NOMO-1 treated with DMSO at 0.1 percent for 48 hours (cell line): ENCODE data around the gene CCND3.
A peak's percentile ranks its signal among the peaks of the same experiment; 100 is the strongest.

ENCODE experiments used
- DNase-seq: peaks from one replicate; lab custom pipeline; 2025; ENCODE audit not compliant: unreplicated experiment; lab: John Stamatoyannopoulos, UW

Gene CCND3

DNA sequence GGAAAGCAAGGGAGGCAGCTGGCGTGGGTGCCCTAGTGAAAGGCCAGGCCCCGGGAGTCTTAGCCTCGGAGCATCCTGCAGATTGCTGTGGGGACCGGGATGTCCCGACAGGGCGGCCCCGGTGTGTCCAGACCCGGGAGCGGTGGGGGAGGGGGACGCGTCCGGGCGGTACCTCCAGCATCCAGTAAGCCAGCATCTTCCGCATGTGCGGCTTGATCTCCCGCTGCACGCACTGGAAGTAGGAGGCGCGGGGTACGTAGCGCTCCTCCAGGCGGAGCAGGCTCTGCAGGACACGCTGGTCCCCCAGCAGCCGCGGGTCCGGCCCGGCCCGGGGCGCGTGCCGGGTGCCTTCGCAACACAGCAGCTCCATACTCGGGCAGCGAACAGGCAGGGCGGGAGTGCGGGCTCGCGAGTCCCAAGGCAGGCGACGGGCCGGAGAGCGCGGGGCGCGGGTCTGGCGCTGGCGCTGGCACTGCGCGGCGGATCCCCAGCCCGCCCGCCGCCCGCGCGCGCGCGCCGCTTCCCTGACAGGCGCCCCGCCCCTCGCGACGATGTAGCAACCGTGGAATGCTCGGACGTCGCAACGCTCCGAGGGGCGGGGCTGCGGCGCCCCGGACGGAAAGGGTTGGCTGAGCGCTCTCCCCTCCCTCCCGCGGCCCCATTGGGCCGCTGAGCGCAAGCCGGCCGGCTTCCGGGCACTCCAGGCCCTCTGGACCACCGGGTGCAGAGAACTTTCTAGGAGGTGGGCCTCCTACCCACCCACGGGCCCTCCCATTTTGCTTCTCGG, at the start of gene CCND3:
TSS of gene CCND3 (minus strand) at position 529 of the 787 bp plus-strand sequence. CDS start at position 370, 159 bp downstream.
- DNase-seq, result peak; percentile 93

DNA sequence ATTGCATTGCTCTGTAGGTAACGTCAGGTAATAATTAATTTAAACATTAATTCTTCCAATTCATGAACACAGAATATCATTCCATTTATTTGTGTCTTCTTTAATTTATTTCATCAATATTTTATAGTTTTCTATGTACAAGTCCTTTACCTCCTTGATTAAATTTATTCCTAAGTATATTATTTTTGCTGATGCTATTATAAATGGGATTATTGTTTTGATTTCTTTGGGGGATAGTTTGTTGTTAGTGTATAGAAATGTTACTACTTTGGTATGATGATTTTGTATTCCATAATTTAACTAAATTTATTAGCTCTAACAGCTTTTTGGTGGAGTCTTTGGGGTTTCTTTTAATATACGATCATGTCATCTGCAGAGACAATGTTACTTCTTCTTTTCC, 44.7 kb upstream of the CCND3 start:
- no peak for DNase-seq

DNA sequence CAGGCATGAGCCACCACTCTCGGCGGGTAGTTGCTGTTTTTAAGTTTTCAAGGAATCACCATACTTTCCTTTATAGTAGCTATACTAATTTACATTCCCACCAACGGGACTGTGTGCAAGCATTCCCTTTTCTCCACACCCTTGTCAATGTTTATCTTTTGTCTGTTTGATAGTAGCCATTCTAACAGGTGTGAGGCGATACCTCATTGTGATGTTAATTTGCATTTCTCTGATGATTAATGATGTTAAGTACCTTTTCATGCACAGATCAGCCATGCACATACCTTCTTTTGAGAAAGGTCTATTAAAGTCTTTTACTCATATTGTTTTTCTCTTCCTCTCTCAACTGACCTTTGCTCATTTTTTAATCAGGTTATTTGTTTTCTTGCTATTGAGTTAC, 43.0 kb upstream of the CCND3 start:
- DNase-seq, result no peak

DNA sequence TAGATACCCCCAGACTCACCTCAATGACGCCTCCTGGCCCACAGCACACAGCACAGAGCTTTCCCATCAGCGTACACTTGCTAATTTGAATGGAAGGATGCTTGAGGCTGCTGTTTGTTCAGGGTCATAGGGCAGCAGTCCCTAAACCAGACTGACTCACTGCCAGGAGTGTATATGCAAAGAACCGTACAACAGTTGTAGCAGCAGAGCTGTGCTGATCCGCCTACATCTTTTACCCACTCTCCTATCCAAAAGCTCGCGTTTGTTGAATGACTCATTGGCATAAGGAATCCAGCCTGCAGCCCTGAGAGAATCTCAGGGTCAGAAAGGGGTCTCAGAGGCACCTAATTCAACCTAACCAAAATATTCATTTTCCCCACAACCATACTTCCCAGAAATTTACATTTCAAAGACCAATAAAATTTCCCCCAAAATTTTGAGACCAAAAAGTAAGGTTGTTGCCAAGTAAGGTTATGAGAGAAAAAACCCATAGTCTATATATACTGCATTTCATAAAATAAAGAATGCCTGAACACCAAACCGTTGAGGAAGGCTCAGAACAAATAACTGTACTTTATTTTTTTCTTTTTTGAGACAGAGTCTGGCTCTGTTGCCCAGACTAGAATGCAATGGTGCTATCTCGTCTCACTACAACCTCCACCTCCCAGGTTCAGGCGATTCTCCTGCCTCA, 35.3 kb upstream of the CCND3 start:
- DNase-seq, result no peak

DNA sequence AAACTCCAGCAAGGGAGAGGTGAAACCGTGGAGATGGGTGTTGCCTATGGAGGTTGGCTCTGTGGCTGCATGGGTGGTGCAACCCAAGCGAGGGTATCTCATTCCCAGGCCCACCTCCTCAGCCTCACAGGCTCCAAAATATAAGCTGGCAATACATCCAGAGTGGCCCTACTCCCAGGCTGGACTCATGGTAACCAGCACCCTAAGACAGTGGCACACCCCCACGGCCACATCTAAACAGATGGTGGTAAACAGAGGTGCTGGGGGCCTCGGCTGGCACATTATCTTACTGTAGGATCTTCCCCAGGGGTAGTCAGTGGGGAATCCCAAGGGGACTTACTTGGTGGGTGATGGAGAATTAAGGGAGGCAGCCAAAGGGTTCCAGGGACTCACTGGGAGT, 33.7 kb upstream of the CCND3 start:
- no peak for DNase-seq

DNA sequence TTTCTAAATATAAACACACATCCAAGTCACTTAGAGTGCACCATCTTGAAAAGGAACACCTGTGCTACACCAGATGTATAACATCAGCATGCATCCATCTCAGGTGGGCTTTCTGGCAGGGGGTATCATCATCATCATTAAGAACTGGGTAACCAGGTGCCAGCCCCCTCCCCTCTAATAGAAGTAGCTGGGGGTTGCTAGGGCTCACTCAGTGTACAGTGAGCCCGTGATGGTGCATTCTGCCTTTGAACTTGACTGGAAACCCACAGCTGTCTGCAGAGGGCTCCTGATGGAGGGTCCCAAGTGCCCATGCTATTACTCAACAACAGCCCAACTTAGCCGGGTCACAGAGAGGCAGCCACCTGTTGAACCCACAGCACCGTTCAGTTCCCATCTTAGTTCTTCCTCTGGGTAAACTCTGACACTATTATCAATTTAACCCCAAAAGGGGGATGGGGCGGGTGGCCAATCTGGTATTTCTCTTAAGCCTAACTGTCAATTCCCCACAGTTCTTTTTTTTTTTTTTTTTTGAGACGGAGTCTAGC, 32.7 kb upstream of the CCND3 start:
- no peak for DNase-seq

DNA sequence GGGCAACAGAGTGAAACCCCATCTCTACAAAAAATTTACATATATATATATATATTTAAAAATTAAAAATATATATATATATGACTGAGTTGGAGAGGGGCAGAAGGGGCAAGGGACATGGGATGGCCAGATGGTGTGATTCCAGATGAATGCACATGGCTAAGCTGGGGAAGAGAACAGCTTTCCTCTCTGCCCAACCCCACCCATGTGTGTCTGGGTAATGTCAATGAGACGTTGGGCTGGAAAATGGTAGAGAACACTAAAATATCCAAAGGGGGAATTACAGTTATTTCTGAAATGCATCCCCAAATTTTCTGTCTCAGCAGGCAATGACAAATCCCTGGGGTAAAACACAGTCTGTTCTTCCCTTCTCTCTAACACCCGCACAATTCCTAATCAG, 31.2 kb upstream of the CCND3 start:
- no peak for DNase-seq

DNA sequence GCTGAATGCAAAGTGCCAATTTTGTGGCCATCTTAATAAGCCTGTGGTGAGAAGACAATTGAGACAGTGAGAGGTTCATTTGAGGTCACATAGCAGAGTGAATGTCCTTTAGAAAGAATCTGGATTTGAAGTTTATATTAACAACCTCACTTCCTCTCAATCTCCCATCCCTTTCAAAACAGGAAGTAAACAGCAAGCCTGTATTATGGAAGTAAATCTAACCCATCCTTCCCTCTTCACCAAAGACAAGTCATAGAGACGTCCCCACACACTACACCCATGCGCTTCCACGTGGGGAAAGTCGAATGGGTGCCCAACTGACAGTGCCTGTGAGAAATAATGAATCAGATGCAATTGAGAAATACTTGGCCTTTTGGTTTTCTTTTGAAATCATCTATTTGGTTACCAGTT, 28.8 kb upstream of the CCND3 start:
- DNase-seq, result peak; percentile 76

DNA sequence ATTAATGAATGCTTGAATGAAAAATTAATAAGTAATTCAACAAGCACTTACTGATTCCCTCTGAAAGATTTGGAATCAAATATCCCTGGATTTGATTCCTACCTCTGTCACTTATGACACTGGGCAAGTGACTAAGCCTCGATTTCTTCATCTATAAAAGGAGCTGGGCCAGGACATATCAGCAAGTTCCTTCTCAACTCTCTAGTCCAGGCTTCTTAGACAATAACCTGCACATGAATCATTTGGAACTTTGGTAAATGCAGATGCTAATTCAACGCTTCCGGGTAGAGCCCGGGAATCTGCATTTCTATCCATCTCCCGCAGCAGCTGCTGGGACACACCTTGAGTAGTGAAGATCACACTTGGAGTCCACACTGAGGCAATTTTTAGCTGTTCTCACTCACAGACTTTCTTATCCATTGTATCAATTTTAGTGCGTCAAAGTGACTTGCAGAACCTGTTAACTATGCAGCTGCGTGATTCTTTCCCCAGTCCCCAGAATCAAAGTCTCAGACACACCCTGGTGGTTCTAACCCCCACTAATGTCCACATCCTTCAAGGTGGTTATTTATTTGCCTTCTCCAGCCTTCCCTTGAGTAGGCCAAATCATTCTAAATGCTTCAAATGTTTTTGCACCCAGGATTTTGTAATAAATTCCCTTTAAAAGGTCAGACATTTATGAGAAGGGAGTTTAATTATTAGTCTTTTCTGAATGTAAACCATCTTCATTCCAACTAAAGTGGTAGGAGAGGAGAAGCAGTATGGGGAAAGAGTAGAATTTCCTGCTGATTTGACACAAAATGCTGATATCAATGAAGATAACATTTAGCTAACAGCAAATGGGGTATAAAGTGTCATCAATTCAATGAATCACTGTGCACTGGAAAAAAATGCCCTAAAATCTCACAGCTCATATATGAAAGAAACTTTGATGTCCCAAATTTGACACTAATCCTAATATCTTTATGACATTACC, 26.0 kb upstream of the CCND3 start:
- DNase-seq, result no peak

DNA sequence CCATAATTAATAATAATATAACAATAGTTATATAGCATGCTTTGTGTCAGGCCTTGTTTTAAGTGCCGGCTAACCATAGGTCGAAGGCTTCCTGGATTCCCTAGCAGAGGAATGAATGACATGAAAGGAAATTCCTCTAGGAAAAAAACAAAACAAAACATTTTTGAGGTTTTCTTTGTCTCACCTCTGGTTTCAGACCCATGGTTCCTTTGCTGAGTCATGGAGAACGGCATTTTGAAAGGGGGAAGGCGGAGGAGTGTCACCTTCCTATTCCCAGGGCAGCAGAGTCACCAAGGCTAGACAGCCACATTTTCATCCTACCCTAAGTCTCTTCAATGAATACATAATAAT, 25.3 kb upstream of the CCND3 start:
- DNase-seq, result no peak

DNA sequence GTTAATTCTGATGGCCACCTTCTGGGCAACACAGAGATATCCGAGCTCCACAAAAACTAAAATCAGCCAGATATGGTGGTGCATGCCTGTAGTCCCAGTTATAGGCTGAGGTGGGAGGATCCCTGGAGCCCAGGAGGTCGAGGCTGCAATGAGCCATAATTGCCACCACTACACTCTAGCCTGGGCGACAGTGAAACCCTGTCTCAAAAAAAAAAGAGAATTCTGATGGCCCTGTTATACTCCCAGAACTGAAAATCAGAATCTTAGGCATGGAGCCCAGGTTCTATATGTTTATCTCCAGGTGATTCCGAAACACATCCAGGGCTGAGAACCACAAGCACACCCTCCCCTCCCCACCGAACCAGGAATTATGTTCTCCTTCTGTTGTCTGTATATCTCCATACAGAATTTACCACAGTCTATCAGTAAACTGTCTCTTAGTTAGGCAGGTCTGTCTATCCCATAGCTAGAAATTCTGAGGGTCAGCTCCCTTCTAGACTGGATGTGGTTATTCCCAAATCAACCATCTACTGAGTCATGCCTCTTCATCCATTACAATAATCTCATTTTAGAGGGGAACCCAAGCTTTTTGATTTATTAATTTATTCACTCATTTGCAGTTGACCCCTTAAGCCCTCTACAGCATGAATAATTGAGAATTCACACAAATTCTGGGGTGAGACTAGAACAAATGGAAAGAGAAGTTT, 24.8 kb upstream of the CCND3 start:
- DNase-seq, result no peak

DNA sequence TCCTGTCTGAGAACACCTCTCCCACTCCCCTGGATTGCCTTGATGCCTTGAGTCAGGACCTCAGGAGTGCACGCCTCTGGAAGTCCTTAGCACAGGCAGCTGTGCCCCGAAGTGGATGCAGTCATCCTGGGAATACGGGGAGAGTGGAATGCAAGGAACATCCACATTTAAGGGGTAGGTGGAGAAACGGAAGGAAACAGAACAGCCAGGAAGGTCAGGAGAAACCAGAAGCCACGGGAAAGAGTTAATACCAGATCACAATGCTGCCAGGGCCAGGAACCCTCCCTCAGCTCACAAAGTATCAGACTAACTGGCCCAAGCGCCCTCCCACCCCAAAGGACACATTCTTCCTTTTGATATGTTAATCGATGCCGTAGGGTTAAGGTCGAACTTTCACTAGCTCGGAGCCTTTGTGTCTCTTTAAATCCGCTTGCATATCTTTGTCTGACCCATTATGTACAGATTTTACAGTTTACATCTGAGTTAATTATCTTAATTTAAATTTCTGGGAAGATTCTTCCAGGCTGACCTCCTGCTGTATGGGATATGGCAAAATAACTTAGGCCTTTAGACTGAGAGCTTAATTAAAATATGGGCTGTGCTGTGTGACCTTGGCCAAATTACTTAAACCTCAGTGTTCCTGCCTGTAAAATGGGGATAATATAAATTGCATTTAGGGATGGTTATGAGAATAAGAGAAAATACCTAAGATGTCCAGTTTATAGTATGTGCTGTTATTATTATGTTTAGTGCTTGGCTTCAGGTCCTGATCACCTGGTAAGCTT, 24.0 kb upstream of the CCND3 start:
- no peak for DNase-seq

DNA sequence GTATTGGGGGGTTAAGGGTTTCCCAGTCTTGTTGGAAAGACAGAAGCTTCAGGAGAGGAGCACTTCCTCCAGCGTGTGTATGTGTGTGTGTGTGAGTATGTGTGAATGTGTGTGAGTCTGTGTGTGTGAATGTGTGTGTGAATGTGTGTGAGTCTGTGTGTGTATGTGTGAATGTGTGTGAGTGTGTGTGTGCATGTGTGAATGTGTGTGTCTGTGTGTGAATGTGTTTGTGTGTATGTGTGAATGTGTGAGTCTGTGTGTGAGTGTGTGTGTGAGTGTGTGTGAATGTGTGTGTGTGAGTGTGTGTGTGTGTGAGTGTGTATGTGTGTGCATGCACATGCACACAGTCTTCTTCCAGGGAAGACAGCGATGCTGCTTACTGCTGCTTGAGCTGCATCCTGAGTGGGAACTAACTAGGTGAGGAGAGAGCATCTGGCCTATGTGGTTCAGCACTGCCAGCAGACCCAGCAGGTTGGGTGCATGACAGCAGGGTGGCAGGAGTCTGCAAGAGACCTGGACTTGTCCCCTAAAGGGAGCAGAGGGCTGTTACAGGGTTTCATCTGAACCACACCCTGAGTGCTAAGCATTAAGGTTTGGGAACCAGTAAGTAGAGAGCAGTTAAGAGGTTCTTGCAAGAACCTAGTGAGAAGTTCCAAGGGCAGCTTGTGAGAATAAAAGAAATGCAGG, 22.7 kb upstream of the CCND3 start:
- DNase-seq, result no peak

DNA sequence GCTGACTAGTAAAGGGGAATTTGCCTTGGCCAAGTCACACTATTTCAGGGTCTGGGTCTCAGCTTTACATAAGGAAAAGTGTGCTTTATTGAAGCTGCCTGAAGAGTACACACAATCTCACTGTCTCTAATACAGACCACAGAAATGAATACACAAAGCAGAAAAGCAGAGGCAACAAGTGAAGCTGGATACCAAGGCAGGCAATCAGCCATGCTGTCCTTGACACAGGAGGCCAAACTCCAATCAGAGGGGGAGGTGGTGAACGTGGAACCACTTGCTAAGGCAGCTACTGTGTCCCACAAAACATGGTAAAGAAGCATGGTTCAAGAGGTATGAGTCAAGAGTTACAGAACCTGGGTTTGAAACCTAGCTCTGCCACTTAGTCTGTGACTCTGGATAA, 21.8 kb upstream of the CCND3 start:
- DNase-seq, result no peak

DNA sequence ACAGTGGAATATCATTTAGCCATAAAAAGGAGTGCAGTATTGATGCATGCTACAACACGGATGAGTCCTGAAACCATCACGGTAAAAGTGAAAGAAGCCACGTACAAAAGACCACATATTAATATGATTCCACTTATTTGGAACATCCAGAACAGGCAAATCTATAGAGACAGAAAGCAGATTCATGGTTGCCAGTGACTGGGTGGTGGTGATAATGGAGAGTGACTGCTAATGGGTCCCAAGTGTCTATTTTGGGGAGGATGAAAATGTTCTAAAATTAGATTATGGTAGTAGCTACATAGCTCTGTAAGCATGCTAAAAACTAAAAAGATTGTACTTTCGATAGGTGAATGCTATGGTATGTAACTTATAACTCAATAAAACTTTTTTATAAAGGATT, 18.4 kb upstream of the CCND3 start:
- no peak for DNase-seq

DNA sequence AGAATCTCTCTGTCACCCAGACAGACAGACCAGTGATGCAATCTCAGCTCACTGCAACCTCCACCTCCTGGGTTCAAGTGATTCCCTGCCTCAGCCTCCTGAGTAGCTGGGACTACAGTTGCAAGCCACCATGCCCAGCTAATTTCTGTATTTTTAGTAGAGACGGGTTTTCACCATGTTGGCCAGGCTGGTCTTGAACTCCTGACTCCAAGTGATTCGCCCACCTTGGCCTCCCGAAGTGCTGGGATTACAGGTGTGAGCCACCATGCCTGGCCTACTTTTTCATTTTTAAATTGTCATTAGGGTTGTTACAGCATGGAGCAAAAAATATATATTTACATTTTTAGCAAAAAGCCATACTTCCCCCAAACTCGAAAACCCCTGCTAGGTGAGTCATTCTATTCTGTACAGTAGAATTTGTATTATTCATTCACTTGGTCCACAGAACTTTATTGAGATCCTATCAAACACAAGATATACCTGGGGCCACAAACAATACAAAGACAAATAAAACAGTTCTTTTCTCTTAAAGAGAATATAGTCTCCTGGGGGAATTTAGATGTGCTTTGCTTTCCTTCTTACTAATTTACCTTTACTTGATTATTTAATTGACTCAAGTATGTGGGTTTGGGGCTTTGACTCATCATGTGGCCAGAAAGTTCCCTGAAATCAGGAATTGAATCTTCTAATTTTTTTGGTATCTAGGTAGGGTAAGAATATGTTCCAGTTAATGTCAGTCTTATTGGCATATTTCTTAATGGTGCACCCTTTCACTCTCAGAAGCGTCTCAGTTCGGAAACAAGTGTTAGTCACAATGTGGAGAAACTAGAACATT, 16.6 kb upstream of the CCND3 start:
- no peak for DNase-seq

DNA sequence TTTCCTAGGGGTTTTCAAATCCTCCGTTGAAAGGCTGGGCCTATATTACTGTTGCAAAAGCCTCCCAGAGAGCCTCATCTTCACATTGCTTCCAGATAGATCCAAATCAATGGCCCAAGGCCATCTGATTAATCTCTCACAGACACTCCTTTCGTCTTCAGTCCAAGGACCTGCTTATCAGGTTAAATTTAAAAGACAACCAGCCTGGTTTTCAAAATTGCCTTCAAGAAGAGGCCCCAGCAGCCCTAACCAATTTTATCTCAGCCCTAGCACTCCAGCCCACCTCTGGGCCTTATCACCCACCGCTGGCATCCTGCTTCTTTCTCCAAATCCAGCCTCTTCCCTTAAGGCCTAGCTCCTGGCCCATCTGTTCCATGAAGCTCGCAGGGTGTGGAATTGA, 15.5 kb upstream of the CCND3 start:
- no peak for DNase-seq

DNA sequence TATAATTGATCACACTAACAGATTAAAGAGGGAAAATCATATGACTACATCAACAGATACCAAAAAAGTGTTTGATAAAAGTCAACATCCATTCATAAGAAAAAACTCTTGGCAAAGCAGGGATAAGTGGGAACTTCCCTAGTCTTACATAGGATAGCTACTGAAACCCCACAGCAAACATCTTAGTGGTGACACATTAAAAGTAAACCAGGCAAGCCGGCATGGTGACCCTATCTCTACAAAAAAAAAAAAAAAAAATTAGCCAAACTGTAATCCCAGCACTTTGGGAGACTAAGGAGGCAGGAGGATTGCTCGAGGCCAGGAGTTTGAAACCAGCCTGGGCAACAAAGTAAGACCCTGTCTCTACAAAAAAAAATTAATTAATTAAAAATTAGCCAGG, 13.8 kb upstream of the CCND3 start:
- no peak for DNase-seq
